NT2/D1 (cell line): ENCODE data around the gene SCG5.
A peak's percentile ranks its signal among the peaks of the same experiment; 100 is the strongest.
"Not testable (repeated sequence)": the region's sequence is repeated elsewhere in the genome, so short reads cannot be mapped to it uniquely, and the experiment has no call there.

Source experiments
- DNase-seq: peaks from one replicate; pipeline ENCODE4 v3.0.0-alpha.2; 2011; ENCODE audit warnings: low read depth, low spot score
- H3K27me3 ChIP-seq: 2 replicates; pipeline ENCODE4 v1.6.0; 2011; ENCODE audit warnings: mild to moderate bottlenecking; ENCODE audit not compliant: insufficient read length, insufficient read depth
- H3K36me3 ChIP-seq: 2 replicates; pipeline ENCODE4 v1.6.1; 2011; ENCODE audit warnings: mild to moderate bottlenecking, low read length, mixed read lengths; ENCODE audit not compliant: insufficient read depth, insufficient read length
- H3K4me1 ChIP-seq: 2 replicates; pipeline ENCODE4 v1.5.1; 2011; ENCODE audit not compliant: insufficient read depth, insufficient read length
- H3K4me3 ChIP-seq: 2 replicates; pipeline ENCODE4 v1.5.1; 2011; ENCODE audit warnings: low read depth; ENCODE audit not compliant: insufficient read length
- H3K9ac ChIP-seq: 2 replicates; pipeline ENCODE4 v1.6.0; 2011; ENCODE audit warnings: low read depth; ENCODE audit not compliant: insufficient read length
- H3K9me3 ChIP-seq: 2 replicates; pipeline ENCODE4 v1.5.1; 2011; ENCODE audit warnings: mild to moderate bottlenecking, low read length; ENCODE audit not compliant: insufficient read depth
- SUZ12 ChIP-seq: IDR thresholded peaks from 2 replicates; pipeline ENCODE4 v1.6.1; 2011; ENCODE audit not compliant: insufficient read length, insufficient read depth; ENCODE audit errors: extremely low read depth
- YY1 ChIP-seq: IDR thresholded peaks from 2 replicates; pipeline ENCODE4 v1.6.1; 2011; ENCODE audit not compliant: insufficient read length, insufficient read depth
- ZNF274 ChIP-seq: IDR thresholded peaks from 2 replicates; pipeline ENCODE4 v1.6.1; 2011; ENCODE audit warnings: mild to moderate bottlenecking, low read depth, low read length

The SCG5 gene, protein sequence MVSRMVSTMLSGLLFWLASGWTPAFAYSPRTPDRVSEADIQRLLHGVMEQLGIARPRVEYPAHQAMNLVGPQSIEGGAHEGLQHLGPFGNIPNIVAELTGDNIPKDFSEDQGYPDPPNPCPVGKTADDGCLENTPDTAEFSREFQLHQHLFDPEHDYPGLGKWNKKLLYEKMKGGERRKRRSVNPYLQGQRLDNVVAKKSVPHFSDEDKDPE

GRCh38 chr15:32641517-32642059 lies at the start of gene SCG5:
SCG5 (plus strand) TSS chr15:32641710; CDS start chr15:32643593, 1,883 bp downstream.
- peak within 1 kb of the TSS; percentile 32 for H3K4me3 ChIP-seq
- H3K27me3 ChIP-seq = no peaks in the 10 kb centered on the region
- peaks cover 25% of the 10 kb centered on the region for H3K36me3 ChIP-seq
- no peaks in the 10 kb centered on the region for H3K9me3 ChIP-seq
- peak within 1 kb of the TSS; percentile 71 for H3K9ac ChIP-seq
- peaks cover 2% of the 10 kb centered on the region for H3K4me1 ChIP-seq
- TF ChIP-seq YY1 (no peak), ZNF274 (no peak), SUZ12 (no peak)
- peak; percentile 60 for DNase-seq

GRCh38 chr15:32593151-32593550 lies 48.4 kb upstream of the SCG5 start, which contains the start of gene GOLGA8N:
GOLGA8N (plus strand) TSS chr15:32593456.
- H3K9me3 ChIP-seq, H3K9ac ChIP-seq, H3K4me3 ChIP-seq, H3K4me1 ChIP-seq, DNase-seq, H3K36me3 ChIP-seq, H3K27me3 ChIP-seq: not testable (repeated sequence)

- not testable (repeated sequence) for H3K9ac ChIP-seq, DNase-seq, H3K9me3 ChIP-seq, H3K4me3 ChIP-seq, H3K4me1 ChIP-seq, H3K27me3 ChIP-seq, H3K36me3 ChIP-seq
Observed at GRCh38 chr15:32609518-32609917, 32.0 kb upstream of the SCG5 start.

- not testable (repeated sequence) for DNase-seq, H3K4me3 ChIP-seq, H3K9ac ChIP-seq, H3K9me3 ChIP-seq, H3K36me3 ChIP-seq, H3K27me3 ChIP-seq, H3K4me1 ChIP-seq
Observed at GRCh38 chr15:32610719-32611118, 30.8 kb upstream of the SCG5 start.

GRCh38 chr15:32614712-32615050 lies 26.8 kb upstream of the SCG5 start:
- H3K4me3 ChIP-seq = peak overlapping the region; percentile 11
- not testable (repeated sequence) for H3K4me1 ChIP-seq, H3K36me3 ChIP-seq, H3K9ac ChIP-seq, H3K27me3 ChIP-seq, H3K9me3 ChIP-seq
- DNase-seq = peak; percentile 1

- H3K9me3 ChIP-seq = not testable (repeated sequence)
Observed at GRCh38 chr15:32615051-32615870, 26.2 kb upstream of the SCG5 start, which contains the start of gene ARHGAP11A. ARHGAP11A (plus strand) TSS chr15:32615504; CDS start chr15:32616212, 708 bp downstream.

DNA sequence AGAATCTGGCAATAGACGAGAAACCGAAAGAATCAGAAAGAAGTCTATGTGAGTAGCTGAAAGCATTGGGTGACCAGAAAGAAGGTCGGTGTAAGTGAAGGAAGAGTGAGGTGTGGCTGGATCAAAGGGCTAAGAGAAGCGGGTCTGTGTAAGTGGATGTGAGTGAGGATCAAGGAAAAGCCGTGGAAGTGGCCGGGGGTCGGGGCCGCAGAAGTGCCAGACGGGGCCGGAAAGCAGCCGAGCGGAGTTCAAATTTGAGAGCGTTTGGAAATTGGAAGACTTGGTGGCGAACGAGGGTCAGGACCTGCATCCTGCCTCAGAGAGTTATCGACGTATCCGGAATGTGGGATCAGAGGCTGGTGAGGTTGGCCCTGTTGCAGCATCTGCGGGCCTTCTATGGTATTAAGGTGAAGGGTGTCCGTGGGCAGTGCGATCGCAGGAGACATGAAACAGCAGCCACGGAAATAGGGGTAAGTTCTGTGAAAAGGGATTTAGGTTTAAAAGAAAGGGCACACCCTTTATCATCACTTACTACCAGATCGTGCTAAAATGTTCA lies 25.6 kb upstream of the SCG5 start:
- not testable (repeated sequence) for H3K27me3 ChIP-seq, H3K9me3 ChIP-seq, DNase-seq, H3K4me1 ChIP-seq, H3K36me3 ChIP-seq
- H3K9ac ChIP-seq = peak overlapping the region; percentile 82
- H3K4me3 ChIP-seq = peak overlapping the region; percentile 55

More at GRCh38 chr15:32615051-32615870, 26.2 kb upstream of the SCG5 start, which contains the start of gene ARHGAP11A:
- H3K4me3 ChIP-seq = peak within 1 kb of the TSS; percentile 55
- H3K9ac ChIP-seq = peak within 1 kb of the TSS; percentile 82
- not testable (repeated sequence) for H3K27me3 ChIP-seq, H3K36me3 ChIP-seq, H3K4me1 ChIP-seq
- peak; percentile 27 for DNase-seq

DNA sequence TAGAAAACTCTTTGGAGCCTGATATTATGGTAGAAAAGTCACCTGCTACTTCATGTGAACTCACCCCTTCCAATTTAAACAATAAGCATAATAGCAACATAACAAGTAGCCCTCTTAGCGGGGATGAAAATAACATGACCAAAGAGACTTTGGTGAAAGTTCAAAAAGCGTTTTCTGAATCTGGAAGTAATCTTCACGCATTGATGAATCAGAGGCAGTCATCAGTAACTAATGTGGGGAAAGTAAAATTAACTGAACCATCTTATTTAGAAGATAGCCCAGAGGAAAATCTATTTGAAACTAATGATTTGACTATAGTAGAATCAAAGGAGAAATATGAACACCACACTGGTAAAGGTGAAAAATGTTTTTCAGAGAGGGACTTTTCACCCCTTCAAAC lies 5.1 kb upstream of the SCG5 start:
- Histone ChIP-seq H3K9me3 (no peaks in the 10 kb centered on the region), H3K4me3 (no peak overlapping the region), H3K36me3 (peaks cover 62% of the 10 kb centered on the region), H3K27me3 (no peaks in the 10 kb centered on the region), H3K9ac (no peak overlapping the region), H3K4me1 (no peaks in the 10 kb centered on the region)
- TF ChIP-seq YY1 (no peak), ZNF274 (no peak), SUZ12 (no peak)
- no peak for DNase-seq
